NCI-H460 (cell line): ENCODE measurements around the gene ZNF544. TPM values are rescaled to one million over a fixed set of nuclear protein-coding genes. Genes with fewer than 3 reads are reported as not detected.

Experiments
- DNase-seq: peaks from one replicate; pipeline ENCODE4 v3.0.0-alpha.2; 2016; ENCODE audit warnings: low read depth; ENCODE audit errors: extremely low read depth
- polyA plus RNA-seq: library from polyadenylated mRNA; depleted of rRNA; stranded (reverse); fragments of >200 nt; gene quantifications from 2 replicates; pipeline ENCODE4 v1.2.3, GENCODE V29; 2014; cell fraction: nucleus; rRNA removed
- total RNA-seq: library from RNA; depleted of rRNA; stranded (reverse); fragments of >200 nt; shearing (Covaris generic); gene quantifications from 2 replicates; pipeline ENCODE4 v1.2.3, GENCODE V29; 2014; rRNA removed

Gene ZNF544
- total RNA-seq: 40.4 and 43.4 TPM in 2 replicates
- polyA plus RNA-seq: 49.9 and 73.6 TPM in 2 replicates

DNA sequence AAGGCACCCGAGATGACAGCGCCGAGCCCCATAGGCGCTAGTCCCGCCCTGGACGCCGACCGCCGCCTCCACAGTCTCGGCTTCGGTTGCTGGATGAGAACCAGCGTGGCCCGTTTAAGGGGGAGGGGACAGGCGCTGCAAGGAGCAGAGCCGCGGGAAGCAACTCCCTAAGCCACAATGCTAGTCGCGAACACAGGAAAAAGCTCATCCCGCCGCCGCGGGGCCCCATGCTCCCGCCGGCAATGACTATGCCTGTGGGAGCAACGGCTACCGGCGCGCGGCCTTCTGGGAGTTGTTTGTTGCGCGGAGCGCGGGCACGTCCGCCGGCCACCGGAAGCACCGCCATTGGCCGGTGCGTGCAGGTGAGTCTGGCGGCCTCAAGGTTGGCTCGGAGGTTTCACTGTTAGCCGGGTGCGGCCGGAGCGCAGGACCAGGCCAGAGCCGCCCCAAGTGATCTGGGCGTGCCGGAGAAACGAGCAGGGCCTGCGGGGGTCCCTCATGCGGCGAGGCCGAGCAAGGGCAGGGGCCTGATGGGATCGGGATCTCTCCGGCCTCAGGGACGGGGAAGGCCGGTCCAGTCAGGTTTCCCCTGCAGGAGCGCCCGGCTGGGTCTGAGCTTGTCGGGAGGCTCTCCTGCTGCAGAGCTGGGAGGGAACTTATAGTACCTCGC lies at the start of gene ZNF544:
ZNF544 (plus strand) TSS at position 330 of the 670 bp plus-strand sequence. CDS start 15,110 bp downstream, outside the sequence.
- peak; percentile 42 for DNase-seq

DNA sequence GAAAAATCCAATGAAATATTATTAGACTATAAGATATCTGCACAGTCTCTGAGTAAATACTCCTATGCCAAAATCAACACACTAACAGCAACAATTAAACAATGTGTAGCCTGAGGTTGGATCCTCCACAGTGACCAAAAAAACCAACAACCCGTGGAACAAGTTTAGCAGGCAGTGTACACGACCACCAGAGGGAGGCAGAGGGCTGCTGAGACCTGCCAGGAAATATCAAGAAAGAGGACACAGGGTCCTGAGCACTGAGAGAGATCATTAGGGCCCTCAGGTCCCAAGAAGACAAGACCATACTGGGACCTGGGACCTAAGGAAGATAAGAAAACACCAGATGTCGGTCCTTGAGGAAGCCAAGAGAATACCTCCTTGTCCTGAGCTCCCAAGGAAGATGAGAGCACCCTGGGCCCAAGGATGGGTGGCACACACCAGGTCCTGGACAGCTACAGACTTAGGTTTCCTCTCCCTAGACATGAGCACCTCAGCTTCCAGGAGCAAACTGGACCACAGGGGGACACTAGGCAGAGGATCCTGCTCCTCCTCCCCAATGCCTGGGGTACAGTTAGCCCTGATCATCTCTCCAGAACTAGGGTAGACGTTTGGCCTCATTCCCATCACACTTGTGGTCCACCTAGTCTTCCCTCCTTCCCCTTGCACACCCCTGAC lies 46.7 kb upstream of the ZNF544 start:
- DNase-seq: peak; percentile 35

DNA sequence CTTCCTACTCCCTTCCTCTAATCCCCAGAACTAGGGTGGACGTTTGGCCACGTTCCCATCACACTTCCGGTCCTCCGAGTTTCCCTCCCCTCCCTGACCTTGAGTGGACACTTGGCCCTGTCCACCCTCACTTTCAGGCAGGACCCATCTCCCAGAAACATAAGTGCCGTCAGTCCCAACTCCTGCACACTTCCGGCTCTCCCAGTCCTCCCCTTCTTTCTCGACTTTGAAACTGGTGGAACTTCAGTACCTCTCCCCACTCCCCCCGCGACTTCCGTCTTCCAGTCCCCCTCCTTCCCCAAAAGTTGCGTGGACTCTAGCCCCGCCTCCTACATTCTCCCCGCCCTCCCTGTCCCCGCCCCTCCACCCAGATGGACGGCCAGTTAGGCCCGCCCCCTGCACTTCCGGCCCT lies 46.1 kb upstream of the ZNF544 start:
- no peak for DNase-seq

DNA sequence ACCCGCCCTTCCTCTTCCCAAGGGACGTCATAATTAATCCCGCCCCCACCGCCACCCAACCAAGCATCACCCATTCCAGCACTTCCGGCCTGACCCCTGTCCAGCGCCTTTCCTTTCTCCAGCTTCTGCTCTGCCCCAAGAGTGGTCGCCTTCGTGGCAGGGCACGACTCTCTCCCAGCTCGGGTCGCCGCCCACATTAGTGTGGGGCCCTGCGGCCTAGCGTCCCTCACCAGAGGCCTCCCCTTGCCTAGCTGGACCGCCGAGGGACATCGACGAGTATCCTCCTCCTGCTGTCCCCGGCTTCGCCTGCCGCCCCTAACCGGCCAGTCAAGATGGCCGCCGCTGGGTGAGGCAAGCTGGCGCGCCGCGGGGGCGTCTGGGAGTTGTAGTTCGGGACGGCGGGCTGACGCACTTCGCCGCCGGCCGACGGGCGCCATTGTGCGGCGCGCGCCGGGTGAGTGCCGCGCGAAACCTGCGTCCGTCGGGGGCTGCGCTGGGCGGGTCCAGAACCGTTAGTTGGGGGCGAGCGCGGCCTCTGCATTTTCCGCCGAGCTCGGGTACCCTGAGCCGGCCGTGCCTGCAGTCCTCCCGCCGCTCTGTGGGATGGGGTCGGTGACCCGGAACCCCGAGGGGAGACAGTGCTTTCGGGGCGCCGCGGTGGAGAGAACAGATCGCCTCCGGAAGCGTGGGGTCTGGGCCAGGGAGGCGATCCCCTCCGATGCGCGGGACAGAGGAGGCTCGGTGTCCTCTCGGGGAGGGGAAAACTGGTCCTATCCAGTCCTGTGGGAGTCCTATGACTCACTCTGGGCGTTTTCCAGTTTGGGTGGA lies 45.5 kb upstream of the ZNF544 start, which contains the start of gene ZNF274:
ZNF274 (plus strand) TSS at position 73 of the 828 bp plus-strand sequence. CDS start 905 bp downstream, outside the sequence.
- peak; percentile 87 for DNase-seq

DNA sequence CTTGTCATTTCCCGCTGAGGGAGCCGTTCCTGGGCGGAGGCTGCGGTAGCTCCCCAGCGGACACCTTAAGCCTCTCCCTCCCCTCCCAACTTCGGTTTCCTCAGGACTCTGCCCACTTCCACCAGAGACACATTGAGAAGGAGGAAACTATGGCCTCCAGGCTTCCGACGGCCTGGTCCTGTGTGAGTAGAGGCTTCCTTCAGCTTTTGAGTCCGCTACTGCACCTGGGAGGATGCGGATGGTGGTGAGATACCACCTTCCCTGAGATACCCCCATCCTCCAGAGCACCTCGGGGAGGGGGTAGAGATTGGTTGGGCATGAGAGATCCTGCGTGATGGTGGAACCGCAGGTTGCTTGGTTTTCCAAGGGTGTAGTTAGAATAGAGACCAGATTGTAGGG lies 44.9 kb upstream of the ZNF544 start:
- no peak for DNase-seq

DNA sequence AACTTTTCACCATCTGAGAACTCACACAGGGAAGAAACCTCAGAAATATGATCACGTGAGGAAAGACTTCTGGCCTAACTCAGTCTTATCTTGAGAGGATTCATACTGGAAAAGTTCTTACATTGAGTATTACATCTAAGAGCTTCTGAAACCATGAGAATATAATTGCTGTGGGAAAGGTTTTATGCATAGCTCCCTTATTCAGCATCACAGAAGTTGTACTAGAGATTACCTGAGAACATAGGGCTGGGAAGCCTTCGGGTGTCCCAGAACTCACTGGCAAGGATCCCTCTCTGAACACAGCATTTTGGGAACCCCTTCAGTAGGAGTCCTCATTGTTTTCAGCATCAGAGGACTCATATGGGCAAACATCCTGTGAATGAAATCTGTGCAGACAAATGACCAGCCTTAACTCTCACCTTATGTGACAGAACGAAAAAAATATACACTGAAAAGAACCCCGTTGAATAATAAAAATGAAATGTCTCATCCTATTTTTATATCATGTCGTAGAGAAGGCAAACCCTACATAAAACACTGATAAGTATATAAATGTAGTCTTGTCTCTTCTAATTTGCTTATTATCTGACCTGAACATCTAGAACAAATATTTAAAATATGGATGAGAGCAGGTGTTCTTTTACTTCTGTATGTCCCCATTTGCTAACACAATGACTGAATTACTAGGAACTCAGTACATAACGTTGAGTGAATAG lies 31.7 kb upstream of the ZNF544 start:
- peak; percentile 17 for DNase-seq

DNA sequence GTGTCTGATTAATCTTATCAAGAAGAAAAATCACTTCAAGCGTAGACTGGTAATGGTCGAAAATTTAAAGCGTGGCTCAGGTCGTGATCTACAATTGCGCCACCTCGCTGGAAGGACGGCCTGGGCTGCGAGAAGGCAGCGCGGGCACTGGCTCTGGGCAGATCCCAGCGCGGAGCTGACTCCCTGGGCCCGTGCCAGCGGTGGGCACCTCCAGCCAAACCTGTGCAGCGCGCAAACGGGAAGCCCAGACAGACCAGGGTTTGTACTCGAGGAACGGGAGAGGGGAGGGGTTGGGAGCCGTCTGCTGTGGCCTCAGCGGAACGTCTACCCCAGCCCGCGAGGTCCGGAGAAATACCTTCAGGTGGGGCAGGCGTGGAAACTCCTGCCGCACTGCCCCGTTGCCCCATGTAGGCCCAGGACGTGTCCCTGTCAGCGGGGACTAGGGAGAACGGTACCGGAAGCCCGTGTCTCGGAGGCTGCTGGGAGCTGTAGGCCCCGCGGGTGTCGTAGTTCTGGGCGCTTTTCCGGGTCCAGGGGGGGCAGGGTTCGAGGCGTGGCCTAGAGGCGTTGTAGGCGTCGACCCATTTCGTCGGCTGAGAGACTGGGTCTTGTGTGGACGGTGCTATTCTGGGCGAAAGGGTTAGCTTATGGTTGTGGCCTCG lies 24.8 kb upstream of the ZNF544 start:
- DNase-seq: no peak

DNA sequence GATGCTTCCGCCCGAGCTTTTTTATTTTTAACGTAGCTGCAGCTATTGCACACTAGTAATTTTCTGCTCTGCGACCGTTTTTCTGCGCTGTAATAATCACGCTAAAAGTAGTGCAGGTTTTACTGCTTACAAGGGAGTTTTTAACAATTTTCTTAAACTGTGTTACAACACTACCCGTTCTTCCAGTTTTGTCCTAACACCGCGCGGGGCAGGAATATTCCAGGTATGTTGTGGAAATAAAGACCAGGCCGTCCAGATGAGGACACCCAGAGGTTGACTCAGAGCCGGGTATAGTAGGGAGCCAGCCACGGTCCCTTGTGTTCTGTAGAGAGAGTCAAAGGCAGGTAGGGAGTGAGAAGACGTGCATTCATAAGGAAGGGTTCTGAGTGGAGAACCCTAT lies 24.1 kb upstream of the ZNF544 start:
- DNase-seq: no peak

DNA sequence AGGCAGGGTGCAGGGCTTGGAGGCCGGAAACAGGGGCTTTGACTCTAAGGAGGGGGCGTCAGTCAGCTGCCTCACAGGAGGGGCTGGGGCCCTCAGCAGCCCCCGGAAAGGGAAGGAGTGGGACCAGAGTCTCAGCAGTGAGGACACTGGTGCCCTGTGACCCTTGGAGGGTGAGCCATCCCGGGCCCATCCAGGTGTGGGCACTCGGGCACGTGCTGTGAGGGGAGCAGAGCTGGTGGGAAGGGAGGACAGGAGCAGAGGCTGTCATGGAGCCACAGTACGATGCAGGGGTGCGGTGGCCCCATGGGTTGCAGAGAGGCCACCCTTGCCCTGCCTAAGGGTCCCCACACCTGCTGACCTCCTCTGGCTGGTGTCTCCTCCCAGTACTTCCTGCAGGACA lies 19.1 kb upstream of the ZNF544 start:
- DNase-seq: no peak

DNA sequence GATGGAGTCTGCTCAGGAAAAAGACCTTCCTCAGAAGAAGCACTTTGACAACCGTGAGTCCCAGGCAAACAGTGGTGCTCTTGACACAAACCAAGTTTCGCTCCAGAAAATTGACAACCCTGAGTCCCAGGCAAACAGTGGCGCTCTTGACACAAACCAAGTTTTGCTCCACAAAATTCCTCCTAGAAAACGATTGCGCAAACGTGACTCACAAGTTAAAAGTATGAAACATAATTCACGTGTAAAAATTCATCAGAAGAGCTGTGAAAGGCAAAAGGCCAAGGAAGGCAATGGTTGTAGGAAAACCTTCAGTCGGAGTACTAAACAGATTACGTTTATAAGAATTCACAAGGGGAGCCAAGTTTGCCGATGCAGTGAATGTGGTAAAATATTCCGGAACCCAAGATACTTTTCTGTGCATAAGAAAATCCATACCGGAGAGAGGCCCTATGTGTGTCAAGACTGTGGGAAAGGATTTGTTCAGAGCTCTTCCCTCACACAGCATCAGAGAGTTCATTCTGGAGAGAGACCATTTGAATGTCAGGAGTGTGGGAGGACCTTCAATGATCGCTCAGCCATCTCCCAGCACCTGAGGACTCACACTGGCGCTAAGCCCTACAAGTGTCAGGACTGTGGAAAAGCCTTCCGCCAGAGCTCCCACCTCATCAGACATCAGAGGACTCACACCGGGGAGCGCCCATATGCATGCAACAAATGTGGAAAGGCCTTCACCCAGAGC lies 16.2 kb upstream of the ZNF544 start:
- DNase-seq: no peak

DNA sequence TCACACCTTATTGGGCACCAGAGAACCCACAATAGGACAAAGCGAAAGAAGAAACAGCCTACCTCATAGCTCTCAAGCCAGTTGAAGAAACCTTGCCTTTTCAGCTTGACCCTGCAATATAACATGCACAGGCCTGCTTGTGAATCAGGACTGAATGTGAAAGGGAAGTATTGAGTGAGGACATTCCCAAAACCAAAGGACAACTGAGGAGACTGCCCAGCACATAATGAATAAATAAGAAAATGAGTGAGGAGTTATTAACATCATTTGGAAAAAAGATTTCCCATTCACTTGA lies 15.7 kb upstream of the ZNF544 start:
- no peak for DNase-seq

DNA sequence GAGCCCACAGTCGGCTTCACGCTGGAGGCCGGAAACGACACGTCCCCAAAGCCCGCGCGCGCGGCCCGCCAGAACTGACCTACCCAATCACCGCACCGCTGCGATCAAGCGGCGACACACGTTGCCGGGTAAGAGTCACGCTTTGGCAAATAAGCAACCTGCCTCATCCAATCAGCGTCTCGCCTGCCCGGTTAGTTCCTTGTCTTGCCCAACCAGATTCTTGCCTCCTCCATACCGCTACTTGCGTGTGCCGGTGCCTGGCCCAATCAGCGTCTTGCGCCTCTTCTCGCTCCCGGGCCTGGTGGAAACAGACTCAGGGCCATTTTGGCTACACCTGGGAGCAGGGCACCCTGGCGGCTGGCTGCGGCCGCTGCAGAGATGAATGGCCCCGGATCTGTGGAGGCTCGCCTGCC lies 11.6 kb upstream of the ZNF544 start:
- DNase-seq: no peak

DNA sequence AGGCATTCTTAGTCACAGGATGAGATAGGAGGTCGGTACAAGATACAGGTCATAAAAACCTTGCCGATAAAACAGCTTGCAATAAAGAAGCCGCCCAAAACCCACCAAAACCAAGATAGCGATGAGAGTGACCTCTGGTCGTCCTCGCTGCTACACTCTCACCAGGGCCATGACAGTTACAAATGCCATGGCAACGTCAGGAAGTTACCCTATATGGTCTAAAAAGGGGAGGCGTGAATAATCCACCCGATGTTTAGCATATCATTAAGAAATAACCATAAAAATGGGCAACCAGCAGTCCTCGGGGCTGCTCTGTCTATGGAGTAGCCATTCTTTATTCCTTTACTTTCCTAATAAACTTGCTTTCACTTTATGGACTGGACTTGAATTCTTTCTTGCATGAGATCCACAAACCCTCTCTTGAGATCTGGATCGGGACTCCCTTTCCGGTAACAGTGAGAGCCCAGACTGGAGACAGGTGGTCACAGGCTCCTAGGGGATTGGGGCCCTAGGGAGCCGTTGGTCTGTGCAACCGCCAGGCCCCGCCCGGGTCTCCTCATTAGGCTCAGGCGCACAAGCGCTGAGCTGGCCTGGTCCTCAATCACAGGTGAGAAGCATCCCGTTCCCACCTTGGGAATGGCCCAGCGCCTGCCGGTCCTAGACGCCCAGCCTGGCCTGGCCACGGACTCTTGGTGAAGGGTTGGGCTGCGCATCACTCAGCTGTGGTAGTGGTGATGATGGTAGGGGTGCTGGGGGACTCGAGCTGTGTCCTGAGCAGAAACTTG lies 10.9 kb upstream of the ZNF544 start:
- no peak for DNase-seq

DNA sequence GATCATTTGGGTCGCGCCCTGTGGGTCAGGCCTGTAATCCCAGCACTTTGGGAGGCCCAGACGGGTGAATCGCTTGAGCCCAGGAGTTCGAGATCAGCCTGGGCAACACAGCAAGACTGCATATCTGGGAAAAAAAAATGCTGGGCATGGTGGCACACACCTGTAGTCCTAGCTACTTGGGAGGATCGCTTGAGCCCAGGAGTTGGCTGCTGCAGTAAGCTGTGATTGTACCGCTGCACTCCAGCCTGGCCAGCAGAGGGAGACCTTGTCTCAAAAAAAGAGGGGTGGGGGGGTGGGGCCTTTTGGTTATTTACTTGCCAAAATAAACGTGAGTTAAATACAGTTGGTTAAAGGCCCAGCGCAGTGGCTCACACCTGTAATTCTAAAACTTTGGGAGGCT lies 9.8 kb upstream of the ZNF544 start:
- DNase-seq: no peak

DNA sequence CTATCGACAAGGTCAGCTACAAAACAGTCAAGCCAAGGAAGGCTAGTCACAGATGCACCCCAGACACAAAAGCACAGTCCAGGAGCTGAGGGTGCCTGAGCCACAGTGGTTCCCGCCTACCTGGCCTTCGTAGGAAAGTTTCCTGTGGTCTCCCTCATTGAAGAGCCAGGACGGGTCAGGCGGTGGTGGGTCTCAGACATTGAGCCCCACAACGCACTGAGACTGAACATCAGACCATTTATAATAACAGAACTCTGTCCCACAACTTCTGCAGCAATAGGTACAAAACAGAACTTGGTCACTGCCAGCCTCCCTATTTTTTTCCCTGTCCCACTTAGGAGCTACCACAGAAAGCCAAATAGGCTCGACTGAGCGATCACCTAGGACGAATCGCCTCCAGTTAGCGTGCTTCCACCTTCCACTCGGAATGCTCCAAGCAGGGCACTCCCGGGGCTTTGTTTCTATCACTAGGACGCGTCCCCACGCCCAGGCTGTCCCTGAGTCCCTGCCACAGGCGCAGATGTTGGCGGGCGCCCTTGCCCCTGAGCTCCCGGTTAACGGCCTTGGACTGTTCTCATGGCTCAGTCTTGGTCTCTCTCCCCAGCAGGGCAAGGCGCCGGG lies 640 bp upstream of the ZNF544 start:
- no peak for DNase-seq

DNA sequence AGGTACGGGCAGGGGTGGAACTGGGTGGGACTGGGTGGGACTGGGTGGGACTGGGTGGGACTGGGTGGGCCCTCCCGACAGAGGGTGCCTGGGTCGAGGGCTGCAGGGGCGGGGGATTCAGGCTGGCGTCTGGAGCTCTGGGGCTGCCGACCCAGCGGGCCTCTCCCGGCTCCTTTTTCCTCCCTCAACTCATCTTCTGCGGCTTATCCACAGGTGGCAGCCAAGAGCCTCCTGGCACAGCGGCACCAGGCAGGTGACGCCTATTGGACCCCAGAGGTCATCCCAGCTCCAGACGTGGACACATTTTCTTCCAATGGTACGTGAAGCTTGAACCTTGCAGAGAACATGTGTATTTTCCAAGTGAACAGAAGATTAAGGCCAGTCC lies 533 bp downstream of the ZNF544 start:
- DNase-seq: no peak

DNA sequence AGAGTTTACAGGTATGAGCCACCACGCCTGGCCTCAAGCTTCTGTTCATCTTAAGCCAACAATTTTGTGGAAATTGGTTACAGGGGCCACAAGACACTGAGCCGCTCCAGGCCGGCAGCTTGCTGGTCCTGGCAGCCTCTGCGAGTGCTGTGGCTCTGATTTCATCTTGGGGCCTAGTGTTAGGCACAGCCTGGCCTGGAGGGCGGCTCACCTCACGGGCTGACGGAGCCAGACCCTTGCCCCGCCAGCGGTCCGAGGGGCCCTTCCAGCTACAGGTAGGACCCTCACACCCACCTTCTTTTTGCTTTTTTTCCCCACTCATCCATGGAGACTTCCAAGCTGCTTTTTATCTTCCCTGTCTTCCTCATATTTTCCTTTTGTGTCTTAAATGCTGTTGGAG lies 8.6 kb downstream of the ZNF544 start:
- DNase-seq: no peak

DNA sequence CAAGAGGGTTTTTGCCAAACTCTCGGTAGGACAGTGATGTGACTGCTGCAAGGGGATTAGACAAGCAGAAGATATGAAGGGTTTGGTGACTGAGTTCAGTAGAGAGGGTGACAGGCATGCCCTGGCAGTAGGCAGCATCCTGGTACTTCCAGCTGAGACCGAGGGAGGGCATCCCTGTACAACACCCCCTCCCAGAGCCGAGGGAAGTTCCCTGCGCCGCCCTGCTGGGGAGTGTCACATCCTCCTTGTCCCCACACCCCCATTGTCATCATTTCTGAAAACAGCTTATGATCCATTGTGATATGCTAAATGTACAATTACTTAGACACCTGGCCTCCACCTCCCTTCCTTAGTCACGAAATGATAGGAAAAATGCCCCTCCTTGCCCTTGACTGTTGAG lies 14.6 kb downstream of the ZNF544 start:
- no peak for DNase-seq
